ENCODE measurements around the gene SOX1. TPM values are rescaled to one million over a fixed set of nuclear protein-coding genes. Genes with fewer than 3 reads are reported as not detected.

SOX1 gene
- total RNA-seq, 4 donors from 2014 or later = 0.23 to 0.93 TPM; not detected in 2

DNA sequence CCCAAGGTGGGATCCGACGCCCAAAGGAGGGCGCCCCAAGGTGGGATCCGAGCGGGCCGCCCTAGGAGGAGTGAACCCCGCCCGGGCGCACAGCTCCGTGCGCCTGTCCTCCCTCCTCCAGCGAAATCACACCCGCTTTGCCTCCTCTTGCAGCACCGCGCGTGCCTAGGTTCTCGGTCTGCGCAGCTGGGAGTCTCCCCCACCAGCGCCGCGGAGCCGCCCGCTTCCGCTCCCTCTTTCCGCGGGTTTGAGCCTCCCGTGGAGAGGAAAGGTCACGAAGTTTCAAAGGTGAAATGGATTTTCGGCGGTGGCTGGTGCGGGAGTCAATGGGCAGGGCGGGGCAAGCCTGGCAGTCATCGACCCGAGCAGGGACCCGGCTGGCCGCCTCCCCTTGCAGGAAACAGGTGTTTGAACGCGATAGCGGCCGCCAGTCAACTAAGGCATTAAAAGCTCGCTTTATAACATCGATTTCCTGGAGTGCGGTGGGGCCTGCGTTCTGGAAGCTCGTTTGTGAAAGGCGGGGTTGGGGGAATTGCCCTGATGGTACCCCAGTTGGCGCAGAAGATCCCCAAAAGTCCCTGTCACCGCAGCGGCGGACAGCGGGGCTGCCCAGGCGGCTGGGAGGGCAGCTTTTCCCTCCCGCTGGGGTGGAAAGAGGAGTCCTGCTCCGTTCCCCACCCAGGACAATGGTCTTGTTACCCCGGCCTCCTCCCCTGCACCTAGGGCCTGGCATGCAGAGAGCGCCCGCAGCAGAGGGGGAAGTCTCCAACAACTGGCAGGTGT, 9.0 kb upstream of the SOX1 start:
- 0% methylated on average over 2 of the region's 57 CpGs; no CpG with 5 or more reads in 1 of the 2 donors for WGBS, 2 donors (ENCODE audit: low coverage in 1 of 2)
- H3K4me1 ChIP-seq = peaks cover 0 to 67% (median 2%) of the 10 kb centered on the region in 3 donors
- TF ChIP-seq, protein P1, sequence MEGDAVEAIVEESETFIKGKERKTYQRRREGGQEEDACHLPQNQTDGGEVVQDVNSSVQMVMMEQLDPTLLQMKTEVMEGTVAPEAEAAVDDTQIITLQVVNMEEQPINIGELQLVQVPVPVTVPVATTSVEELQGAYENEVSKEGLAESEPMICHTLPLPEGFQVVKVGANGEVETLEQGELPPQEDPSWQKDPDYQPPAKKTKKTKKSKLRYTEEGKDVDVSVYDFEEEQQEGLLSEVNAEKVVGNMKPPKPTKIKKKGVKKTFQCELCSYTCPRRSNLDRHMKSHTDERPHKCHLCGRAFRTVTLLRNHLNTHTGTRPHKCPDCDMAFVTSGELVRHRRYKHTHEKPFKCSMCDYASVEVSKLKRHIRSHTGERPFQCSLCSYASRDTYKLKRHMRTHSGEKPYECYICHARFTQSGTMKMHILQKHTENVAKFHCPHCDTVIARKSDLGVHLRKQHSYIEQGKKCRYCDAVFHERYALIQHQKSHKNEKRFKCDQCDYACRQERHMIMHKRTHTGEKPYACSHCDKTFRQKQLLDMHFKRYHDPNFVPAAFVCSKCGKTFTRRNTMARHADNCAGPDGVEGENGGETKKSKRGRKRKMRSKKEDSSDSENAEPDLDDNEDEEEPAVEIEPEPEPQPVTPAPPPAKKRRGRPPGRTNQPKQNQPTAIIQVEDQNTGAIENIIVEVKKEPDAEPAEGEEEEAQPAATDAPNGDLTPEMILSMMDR (IDR thresholded peaks at IDR 0.05) = no peak
- no peaks in the 10 kb centered on the region for H3K9me3 ChIP-seq
- ATAC-seq = no peak
- H3K27ac ChIP-seq = no peak overlapping the region
- peaks cover 100% of the 10 kb centered on the region for H3K27me3 ChIP-seq
- no peaks in the 10 kb centered on the region for H3K36me3 ChIP-seq
- peak overlapping the region in 1 of 2 donors; percentile 34 for H3K4me3 ChIP-seq

DNA sequence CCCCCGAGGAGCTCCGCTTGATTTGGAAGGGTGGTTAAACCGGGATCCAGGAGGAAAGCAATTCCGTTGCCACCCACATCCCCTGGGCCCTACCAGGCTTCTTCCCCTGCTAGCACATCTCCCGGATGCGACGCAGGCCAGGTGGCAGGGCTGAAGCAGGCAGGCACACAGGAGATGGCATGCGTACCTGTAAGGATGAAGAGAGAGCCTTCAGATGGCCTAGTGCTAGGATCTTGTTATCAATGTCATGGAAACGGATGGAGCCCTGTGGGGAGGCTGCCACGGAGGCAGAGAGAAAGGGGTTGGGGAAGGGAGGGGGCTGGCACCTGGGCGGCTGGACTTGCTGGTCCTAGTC, 8.5 kb upstream of the SOX1 start:
- Histone ChIP-seq H3K4me1 (peaks cover 0 to 69% (median 2%) of the 10 kb centered on the region in 3 donors), H3K4me3 (no peak overlapping the region), H3K9me3 (no peaks in the 10 kb centered on the region), H3K27ac (no peak overlapping the region), H3K36me3 (no peaks in the 10 kb centered on the region), H3K27me3 (peaks cover 100% of the 10 kb centered on the region)
- WGBS, 2 donors (ENCODE audit: low coverage in 1 of 2) = 0 to 12% methylated on average over 1 to 6 of the region's 11 CpGs
- TF ChIP-seq EP300 (IDR thresholded peaks at IDR 0.05) (no peak), POLR2A (IDR thresholded peaks at IDR 0.05) (no peak), POLR2AphosphoS5 (IDR thresholded peaks at IDR 0.05) (no peak)
- TF ChIP-seq, protein P1 (IDR thresholded peaks at IDR 0.05) = no peak
- no peak for ATAC-seq

DNA sequence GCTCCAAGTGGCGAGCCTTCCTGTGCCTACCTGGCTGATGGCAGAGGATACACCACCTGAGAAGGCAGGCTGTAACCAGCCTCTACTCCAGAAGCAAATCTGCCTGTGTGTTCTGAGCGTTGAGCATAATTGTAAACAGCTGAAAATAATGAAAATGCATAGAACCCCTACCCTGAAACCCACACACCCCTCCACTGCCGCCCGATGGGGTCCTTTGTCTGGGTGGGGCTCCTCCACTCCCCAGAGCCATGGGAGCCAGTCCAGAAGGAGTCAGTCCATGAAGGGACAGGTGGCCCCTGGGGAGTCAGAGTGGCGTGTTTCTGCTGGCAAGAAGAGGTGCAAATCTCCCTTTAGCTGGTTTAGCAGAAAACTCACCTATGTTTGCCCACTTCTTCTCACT, 8.0 kb upstream of the SOX1 start:
- TF ChIP-seq POLR2AphosphoS5 (IDR thresholded peaks at IDR 0.05) = no peak
- TF ChIP-seq, protein P1 (IDR thresholded peaks at IDR 0.05) = no peak
- TF ChIP-seq EP300 (IDR thresholded peaks at IDR 0.05) = no peak
- no peak for TF ChIP-seq POLR2A (IDR thresholded peaks at IDR 0.05)
- H3K27me3 ChIP-seq = peaks cover 100% of the 10 kb centered on the region
- no peak overlapping the region for H3K27ac ChIP-seq
- H3K4me3 ChIP-seq = no peak overlapping the region
- H3K36me3 ChIP-seq = no peaks in the 10 kb centered on the region
- 4 to 8% methylated on average over 2 to 4 of the region's 5 CpGs for WGBS, 2 donors (ENCODE audit: low coverage in 1 of 2)
- H3K9me3 ChIP-seq = no peaks in the 10 kb centered on the region
- H3K4me1 ChIP-seq = peaks cover 0 to 65% (median 2%) of the 10 kb centered on the region in 3 donors
- ATAC-seq = no peak

DNA sequence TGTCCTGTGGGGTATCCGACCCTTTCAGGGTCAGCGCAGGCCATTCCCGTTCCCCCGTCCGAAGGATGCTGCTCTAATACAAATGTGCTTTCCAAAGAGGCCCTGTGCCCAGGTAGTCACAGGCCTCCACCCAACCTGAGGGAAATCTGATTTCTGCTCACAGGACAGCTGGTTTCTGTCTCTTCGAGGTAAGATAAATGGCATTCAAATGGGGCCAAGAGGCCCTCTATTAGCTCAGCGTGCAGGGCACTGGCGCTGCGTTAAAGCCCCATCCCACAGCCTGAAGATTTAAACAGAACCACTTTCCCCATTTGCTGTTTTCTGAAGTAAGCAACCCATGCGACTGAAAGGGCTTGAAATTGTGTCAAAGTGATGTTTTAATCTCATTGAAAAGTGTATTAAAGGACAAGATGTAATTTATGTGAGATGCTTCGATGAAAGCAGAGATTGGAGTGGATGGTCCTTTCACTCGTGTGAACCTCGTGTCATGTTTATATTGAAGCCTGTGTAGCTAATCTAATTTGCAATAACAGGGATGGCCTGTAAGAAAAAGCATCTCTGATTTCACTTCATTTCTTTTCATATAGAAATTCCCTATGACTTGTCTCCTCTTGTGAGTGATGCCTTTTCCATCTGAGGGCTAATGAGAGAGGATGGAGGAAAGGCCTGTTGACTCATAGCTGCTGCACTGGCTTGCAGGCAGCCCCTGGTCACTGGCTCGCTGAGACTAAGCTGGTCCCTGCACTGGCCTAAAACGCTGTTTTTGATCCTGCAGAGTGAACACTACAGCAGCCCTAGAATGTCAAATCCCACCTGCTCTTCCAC, 7.3 kb upstream of the SOX1 start:
- no peak for ATAC-seq
- TF ChIP-seq POLR2A (IDR thresholded peaks at IDR 0.05) (no peak), EP300 (IDR thresholded peaks at IDR 0.05) (no peak), POLR2AphosphoS5 (IDR thresholded peaks at IDR 0.05) (no peak)
- TF ChIP-seq, protein P1 (IDR thresholded peaks at IDR 0.05) = no peak
- H3K27ac ChIP-seq = no peak overlapping the region
- peaks cover 100% of the 10 kb centered on the region for H3K27me3 ChIP-seq
- H3K4me1 ChIP-seq = peaks cover 0 to 57% (median 2%) of the 10 kb centered on the region in 3 donors
- H3K36me3 ChIP-seq = no peaks in the 10 kb centered on the region
- H3K4me3 ChIP-seq = no peak overlapping the region
- H3K9me3 ChIP-seq = no peaks in the 10 kb centered on the region
- WGBS, 2 donors (ENCODE audit: low coverage in 1 of 2) = 23 to 24% methylated on average over 4 to 13 of the region's 15 CpGs

Measured in gastroesophageal sphincter (tissue), 4 donors.